Measurements from ENCODE around the gene DNMT1. TPM values are rescaled to one million over a fixed set of nuclear protein-coding genes. Genes with fewer than 3 reads are reported as not detected.

Gene DNMT1
- total RNA-seq, 1 experiment from 2014 or later: 210 TPM

DNA sequence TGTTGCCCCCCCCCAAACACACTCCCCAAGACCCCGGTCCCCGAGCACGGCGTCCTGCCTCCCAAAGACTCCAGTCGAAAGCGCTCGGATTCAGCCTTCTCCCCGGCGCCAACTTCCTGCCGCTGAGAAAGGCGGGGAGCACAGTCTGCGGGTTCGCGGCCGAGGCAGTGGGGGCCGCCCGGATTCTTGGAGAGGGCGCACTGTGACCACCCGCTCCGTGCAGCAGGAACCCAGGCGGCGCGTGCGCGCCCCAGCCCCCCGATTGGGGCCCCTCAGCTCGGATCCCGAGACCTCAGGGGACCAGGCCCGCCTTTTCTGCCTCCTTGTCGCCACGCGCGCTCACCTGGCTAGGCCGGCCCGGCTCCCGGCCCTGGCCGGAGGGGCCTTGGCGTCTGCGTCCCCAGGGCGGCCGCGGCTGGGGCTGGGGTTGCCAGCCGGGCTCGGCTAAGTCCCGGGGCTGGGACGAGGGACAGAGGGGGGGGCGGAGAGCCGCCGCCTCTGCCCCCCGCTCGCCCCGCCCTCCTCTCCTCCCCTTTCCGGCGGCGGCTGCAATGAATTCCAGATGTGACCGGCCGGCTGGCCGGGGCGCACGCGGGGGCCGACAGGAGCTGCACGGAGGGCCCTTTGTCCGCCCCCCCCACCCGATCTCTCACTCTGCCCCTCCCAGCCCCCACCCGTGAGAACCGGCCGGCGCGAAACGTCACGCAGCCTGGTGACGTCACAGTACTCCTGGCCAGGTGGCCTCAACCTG, 36.3 kb upstream of the DNMT1 start, which contains the start of gene S1PR2 (continued):
- TF ChIP-seq, protein P1, sequence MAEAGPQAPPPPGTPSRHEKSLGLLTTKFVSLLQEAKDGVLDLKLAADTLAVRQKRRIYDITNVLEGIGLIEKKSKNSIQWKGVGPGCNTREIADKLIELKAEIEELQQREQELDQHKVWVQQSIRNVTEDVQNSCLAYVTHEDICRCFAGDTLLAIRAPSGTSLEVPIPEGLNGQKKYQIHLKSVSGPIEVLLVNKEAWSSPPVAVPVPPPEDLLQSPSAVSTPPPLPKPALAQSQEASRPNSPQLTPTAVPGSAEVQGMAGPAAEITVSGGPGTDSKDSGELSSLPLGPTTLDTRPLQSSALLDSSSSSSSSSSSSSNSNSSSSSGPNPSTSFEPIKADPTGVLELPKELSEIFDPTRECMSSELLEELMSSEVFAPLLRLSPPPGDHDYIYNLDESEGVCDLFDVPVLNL (CRISPR knock-in tag; IDR thresholded peaks at IDR 0.05; ENCODE audit: borderline replicate concordance, low read depth): no peak
- TF ChIP-seq ZBTB21 (CRISPR knock-in tag; IDR thresholded peaks at IDR 0.05; ENCODE audit: borderline replicate concordance) (0 out of 2 replicates have a peak, but pooled peaks have one; percentile 33), HMGA2 (CRISPR knock-in tag; IDR thresholded peaks at IDR 0.05) (no peak), FOXP1 (CRISPR knock-in tag; IDR thresholded peaks at IDR 0.05; ENCODE audit: borderline replicate concordance) (no peak), JAZF1 (CRISPR knock-in tag; IDR thresholded peaks at IDR 0.05) (no peak), CREM (CRISPR knock-in tag; IDR thresholded peaks at IDR 0.05) (0 out of 2 replicates have a peak, but pooled peaks have one; percentile 43)

DNA sequence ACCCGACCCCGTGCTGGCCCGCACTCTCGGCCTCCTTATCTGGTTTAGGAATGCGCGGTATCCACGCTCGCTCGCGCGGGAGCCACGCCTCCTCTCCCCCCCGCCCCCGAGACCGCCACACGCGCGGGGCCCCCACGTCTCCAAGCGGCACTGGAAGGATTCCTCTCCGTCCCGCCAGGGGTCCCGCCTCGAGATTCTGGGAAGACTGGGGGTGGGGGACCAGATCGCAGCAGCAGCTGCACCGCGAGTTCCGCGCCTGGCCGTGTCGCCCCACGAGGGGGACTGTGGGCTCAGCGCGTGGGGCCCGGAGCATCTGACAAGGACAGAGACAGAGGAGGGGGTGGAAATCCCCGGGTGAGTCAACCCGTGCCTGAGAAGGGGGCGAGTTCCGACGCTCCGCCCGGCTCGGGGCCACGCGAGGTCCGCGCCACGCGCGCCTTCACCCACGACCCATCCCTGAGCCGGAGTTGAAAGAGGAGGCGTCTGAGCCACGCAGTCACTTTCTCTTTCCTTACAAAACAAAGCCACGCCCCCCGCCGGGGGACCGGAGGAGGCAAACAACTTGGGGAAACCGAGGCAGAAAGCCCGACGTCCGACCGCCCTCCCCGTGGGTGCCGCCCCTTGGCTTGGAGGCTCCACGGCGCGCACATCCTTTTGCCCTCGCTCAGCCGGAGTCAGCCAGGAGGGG, 35.6 kb upstream of the DNMT1 start:
- no peaks in the 10 kb centered on the region; the same call in 1 of the 2 replicates for H3K27me3 Mint-ChIP-seq (ENCODE audit: low read depth)
- DNase-seq (ENCODE audit: low spot score) (peak; percentile 69), ATAC-seq (no peak)
- ChIA-PET CTCF (interaction anchor here (1.3 to 2.9 kb wide), 5 partner anchors 10 to 37 kb away, joined by 4 to 20 read pairs (median 7); no protein-coding TSS in a partner anchor), POLR2A (no interaction called here)
- H3K27ac Mint-ChIP-seq: no peak overlapping the region
- H3K4me1 Mint-ChIP-seq: peaks cover 10% of the 10 kb centered on the region
- no peaks in the 10 kb centered on the region for H3K36me3 Mint-ChIP-seq
- H3K4me3 Mint-ChIP-seq: peak overlapping the region; percentile 72
- no peaks in the 10 kb centered on the region for H3K9me3 Mint-ChIP-seq
- no peak for TF ChIP-seq FOXP4 (CRISPR knock-in tag; IDR thresholded peaks at IDR 0.05)
- TF ChIP-seq SMAD3 (CRISPR knock-in tag; IDR thresholded peaks at IDR 0.05; ENCODE audit: borderline replicate concordance): no peak
- TF ChIP-seq GABPB1 (CRISPR knock-in tag; IDR thresholded peaks at IDR 0.05): no peak
- TF ChIP-seq ZNF532 (CRISPR knock-in tag; IDR thresholded peaks at IDR 0.05; ENCODE audit: borderline replicate concordance): no peak
- no peak for TF ChIP-seq SP1 (CRISPR knock-in tag; conservative IDR thresholded peaks at IDR 0.05)
- peak; percentile 38; the same call in 1 of the 2 replicates for TF ChIP-seq FOXP1 (CRISPR knock-in tag; IDR thresholded peaks at IDR 0.05; ENCODE audit: borderline replicate concordance)
- TF ChIP-seq TEAD1 (CRISPR knock-in tag; IDR thresholded peaks at IDR 0.05): no peak
- TF ChIP-seq, protein P2, sequence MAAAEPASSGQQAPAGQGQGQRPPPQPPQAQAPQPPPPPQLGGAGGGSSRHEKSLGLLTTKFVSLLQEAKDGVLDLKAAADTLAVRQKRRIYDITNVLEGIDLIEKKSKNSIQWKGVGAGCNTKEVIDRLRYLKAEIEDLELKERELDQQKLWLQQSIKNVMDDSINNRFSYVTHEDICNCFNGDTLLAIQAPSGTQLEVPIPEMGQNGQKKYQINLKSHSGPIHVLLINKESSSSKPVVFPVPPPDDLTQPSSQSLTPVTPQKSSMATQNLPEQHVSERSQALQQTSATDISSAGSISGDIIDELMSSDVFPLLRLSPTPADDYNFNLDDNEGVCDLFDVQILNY (CRISPR knock-in tag; IDR thresholded peaks at IDR 0.05): no peak
- peak; percentile 46; the same call in 1 of the 2 replicates for TF ChIP-seq ZNF219 (CRISPR knock-in tag; IDR thresholded peaks at IDR 0.05; ENCODE audit: borderline replicate concordance)
- no peak for TF ChIP-seq OVOL2 (CRISPR knock-in tag; IDR thresholded peaks at IDR 0.05; ENCODE audit: borderline replicate concordance)
- no peak for TF ChIP-seq NFATC4 (CRISPR knock-in tag; IDR thresholded peaks at IDR 0.05)

Measured in WTC11 (cell line).